NCI-H2081 (cell line): ENCODE measurements around the gene BOD1.
A peak's percentile ranks its signal among the peaks of the same experiment; 100 is the strongest.

Source experiments
- DNase-seq, 2 experiments: peaks; one replicate each; lab custom pipeline; 2025; lab: John Stamatoyannopoulos, UW

BOD1 gene

DNA sequence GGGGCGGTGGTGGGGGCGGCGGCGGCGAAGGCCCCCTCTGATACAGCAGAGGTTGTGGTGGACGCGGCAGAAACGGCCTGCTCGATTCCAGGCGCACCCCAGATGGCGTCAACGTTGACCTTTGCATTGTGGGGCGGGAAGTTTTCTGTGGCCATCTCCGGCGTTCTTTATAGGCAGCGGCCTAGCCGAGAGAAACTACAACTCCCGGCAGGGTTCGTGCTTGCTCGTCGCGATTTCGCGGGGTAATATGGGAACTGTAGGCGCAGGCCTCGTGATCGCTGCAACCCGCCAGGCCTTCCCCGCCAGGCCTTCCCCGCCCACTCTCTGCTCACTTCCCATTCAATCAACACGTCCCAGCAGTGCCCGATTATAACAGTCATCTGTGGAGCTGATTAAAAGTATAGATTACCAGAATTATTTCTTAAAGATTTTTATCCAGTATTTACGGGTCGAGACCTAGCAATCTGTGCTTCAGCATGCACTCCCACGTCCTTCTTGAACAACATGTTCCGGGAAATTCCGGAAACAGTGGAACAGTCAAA lies at the start of gene BOD1:
Gene BOD1, minus strand, starts transcription at position 74 of the 542 bp plus-strand sequence. CDS start 214 bp downstream, outside the sequence.
- DNase-seq, result peak; percentile 95 to 98

DNA sequence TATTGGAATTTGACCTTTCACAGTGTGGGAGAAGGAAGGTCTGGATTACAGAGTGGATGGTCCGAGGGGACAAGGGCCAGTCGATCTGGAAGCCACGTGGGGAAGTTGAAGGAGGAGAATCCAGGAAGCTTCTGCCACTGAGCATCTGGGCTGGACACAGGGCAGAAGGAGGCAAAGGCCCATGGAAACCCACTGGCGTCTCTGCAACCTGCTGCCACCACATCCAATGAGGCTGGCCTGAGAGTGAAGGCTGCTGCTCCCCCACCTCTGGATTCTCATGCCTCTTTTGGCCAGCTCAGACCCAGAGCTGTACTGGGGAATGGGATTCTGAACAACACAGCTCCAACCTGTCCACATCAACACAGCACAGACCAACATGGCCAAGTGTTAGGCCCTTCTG lies 48.9 kb upstream of the BOD1 start:
- DNase-seq, result no peak

GRCh38 chr5:173664154-173664526 lies 47.7 kb upstream of the BOD1 start:
- DNase-seq, result no peak

DNA sequence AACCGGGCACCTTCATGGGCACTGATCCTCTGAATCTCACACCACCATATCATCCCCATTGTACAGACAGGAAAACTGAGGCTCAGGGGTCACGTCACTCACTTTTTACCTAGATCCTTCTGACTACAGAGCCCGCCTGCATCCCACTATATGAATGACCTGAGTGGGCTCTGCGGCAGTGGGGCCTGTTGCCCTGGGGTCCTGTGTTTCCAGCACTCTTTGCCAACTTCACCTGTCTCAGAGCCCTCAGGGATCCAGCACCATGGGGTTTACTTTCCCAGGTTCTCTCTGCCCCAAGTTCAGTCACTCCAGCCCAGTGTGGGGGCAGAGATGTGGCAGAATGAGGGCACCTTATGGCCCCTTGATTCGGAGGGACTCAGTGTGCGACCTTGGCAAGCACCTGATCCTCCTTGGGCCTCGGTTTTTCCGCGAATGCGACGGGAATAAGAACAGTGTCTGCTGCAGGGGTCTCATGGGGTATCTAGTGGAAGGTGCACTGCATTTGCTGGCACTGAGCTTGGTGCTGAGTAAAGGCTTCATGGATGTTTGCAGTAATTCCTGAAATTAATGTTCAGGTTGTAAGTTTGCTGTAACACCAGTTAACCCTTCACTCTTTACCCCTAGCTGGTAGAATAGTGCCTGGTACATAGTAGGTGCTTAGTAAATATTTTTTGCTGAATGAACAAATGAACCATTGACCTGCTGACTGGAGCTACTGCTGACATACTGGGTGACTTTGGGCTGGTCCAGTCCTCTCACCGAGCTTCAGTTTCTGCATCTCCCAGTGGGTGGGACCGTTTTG lies 47.1 kb upstream of the BOD1 start:
- DNase-seq, result no peak

- no peak for DNase-seq
Observed at GRCh38 chr5:173662581-173663351, 46.3 kb upstream of the BOD1 start.

DNA sequence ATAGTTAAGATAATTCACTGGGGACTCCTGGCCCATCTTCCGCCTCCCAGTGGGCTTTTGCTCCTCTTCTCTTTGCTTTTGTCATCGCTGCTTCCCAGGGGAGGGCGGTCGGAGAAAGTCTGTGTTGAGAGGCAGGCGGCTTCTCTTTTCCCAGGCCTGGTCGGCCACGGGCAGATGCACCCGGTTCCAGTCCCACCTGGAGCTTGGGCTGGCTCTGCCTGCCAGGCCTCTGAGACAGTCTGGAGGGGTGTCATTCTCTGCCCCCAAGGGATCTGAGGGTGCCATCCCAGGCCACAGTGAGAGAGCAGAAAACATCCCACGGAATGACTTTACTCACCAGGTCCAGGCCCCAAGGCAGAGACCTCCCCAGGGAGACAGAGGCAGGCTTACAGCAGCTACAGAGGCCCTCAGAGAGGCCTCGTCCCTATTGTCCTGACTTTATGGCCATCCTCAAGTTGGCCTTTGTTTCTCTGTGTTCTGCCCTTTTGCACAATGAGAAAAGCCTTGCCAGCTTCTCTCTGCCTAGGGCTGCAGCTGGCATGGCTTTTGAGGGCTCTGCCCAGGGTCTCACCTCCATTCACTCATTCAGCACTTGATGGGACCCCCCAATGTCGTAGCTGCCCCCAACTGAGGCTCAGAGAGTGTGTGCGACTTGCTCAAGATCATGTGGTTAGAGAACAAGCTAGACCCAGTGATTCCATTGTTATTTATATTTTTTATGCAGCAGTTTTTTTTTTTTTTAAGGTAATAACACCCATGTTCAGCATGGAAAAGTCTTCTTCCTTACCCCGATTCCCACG lies 44.2 kb upstream of the BOD1 start:
- no peak for DNase-seq

DNA sequence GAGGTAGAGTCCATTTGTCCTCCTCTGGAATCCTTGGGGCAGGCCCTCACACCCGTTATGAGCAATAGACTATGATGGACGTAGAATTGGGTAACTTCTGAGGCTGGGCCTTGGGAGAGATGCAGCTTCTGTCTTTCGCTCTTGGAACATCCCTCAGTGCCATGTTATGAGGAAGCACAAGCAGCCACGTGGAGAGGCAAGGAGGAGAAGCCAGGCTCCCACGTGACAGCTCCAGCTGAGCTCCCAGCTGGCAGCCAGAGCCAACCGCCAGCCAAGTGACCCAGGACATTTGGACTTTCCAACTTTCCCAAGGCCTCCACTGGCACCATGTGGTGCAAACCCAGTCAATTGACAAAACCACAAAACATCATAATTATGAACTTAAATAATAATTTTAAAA lies 43.0 kb upstream of the BOD1 start:
- no peak for DNase-seq

- DNase-seq, result no peak
Observed at GRCh38 chr5:173657741-173658356, 41.4 kb upstream of the BOD1 start.

GRCh38 chr5:173655196-173655797 lies 38.8 kb upstream of the BOD1 start:
- no peak for DNase-seq

DNA sequence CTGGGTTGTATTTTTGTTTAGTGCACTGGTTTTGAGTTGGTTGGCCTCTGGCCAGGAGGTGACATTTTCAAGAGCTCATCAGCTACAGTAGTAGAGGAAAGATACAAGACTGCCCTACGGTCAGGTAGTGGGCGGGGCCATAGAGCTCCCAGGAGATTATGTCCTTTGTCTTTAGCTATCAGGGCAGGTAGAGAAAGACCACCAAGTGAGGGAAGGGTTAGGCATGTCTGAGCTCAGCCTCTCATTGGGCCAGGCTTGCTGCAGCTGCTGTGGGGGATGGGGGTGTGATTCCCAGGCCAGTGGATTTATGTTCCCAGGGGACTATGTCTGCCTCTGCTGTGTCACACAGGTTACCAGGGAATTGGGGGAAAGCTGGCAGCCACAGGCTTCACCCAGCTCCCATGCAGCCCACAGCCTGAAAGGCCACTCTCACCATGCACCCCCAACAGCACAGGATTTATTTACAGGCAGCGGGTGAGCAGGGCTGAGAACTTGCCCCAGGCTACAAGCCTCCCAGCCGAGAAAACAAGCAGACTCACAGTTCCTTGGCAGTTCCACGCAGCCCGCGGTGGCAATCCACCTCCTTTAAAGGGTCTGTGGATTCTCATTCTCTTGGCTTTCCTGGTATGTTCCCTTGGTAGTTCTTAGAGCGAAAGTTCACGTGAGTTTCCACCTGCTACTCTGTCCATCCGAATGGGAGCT lies 37.5 kb upstream of the BOD1 start:
- no peak for DNase-seq

GRCh38 chr5:173648308-173648866 lies 31.9 kb upstream of the BOD1 start:
- DNase-seq, result no peak

GRCh38 chr5:173646692-173647091 lies 30.2 kb upstream of the BOD1 start:
- no peak for DNase-seq

- no peak for DNase-seq
Observed at GRCh38 chr5:173645890-173646574, 29.6 kb upstream of the BOD1 start.

GRCh38 chr5:173645437-173645807 lies 29.0 kb upstream of the BOD1 start:
- no peak for DNase-seq

DNA sequence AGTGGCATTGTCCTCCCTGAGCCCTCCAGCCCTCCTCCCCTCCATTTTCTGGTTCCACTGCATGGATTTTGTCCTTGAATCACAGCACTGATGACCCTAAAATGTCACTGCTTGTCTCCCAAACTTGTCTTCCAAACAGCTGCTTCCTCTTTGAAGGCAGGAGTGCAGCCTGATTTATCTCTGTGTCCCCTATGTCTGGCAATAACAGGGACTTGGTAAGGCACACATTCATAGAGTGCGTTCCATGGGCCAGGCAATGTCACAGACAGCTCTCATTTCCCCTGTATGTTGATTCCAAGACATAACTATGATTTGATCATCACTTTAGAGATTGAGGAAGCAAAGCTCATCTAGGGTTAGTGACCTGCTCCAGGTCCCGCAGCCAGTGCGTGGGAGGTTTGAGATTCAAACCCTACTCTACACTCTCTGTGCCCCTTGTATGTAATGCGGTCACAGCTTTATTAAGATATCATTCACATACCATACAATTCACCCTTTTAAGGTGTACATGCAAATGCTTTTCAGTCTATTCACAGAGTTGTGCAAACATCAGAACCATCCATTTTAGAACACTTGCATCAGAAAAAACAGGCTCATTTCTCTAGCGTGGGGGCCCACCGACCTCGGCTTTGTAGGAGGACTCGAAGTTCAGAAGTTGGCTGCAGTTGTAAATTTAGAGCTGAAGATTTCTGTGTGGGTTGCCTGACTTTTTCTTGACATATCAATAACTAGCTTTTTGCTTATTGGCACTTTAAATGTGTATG lies 28.4 kb upstream of the BOD1 start:
- no peak for DNase-seq

- peak; percentile 37 to 62 for DNase-seq
Observed at GRCh38 chr5:173643964-173644363, 27.5 kb upstream of the BOD1 start.

- DNase-seq, result no peak
Observed at GRCh38 chr5:173642895-173643481, 26.5 kb upstream of the BOD1 start.

DNA sequence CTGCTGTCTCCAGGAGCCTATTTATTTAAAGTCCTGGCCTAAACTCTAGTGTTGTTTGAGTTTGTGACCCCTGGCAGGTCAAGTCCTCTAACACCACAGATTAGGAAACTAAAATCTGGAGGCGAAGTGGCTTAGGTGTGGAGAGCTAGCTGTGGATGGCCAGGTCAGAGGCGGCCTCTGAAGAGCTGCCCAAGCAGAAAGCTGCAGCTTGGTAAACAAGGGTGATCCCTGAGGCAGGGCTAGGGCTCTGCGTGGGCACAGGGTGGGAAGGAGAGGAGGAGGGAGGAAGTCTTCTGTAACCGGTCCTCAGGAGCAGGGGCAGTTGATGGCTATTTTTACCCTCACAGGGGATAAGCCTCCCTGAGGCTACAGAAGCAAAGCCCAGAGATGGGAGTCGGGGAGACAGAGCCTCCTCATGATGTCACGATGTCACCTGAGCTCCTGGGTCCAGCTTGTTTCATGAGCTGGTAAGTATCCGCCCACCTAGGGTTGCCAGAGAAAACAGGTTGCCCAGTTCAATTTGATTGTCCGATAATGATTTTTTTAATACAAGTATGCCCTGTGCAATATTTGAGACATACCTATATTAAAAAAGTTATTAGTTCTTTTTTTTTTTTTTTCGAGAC lies 25.9 kb upstream of the BOD1 start:
- DNase-seq, result no peak
